GM12878 (cell line): Measurements from ENCODE around the gene SNRK.

Experiments
- ATF7 ChIP-seq: fragments of 450-650 bp; IDR thresholded peaks from 2 replicates; pipeline ENCODE4 v1.6.1; 2016; ENCODE audit warnings: low read depth, mild to moderate bottlenecking
- KDM1A ChIP-seq: fragments of 200-600 bp; sonication (generic); IDR thresholded peaks from 2 replicates; pipeline ENCODE4 v1.6.1; 2016; ENCODE audit warnings: borderline replicate concordance
- MXI1 ChIP-seq: fragments of 150-350 bp; IDR thresholded peaks from 2 replicates; pipeline ENCODE4 v1.6.1; 2011; ENCODE audit warnings: low read depth, mild to moderate bottlenecking, inconsistent platforms, low read length, improper control_type of control experiment
- POLR2A ChIP-seq: IDR thresholded peaks from 2 replicates; pipeline ENCODE4 v1.6.1; 2011; ENCODE audit warnings: low read depth, mild to moderate bottlenecking, low read length
- POLR2AphosphoS5 ChIP-seq: IDR thresholded peaks from 2 replicates; pipeline ENCODE4 v1.6.1; 2011; ENCODE audit warnings: mild to moderate bottlenecking, low read length, inconsistent platforms
- RAD21 ChIP-seq: IDR thresholded peaks from 2 replicates; pipeline ENCODE4 v1.6.1; 2011; ENCODE audit warnings: mild to moderate bottlenecking, low read depth, low read length, moderate library complexity; ENCODE audit not compliant: insufficient read depth
- SIN3A ChIP-seq: IDR thresholded peaks from 2 replicates; pipeline ENCODE4 v1.6.1; 2012; ENCODE audit warnings: low read depth, low read length, improper control_type of control experiment
- SUZ12 ChIP-seq: fragments of 200-600 bp; sonication (generic); IDR thresholded peaks from one replicate; pipeline ENCODE4 v1.6.1; 2018; ENCODE audit warnings: antibody characterized with exemption, mild to moderate bottlenecking; ENCODE audit not compliant: unreplicated experiment
- TBL1XR1 ChIP-seq: IDR thresholded peaks from 2 replicates; pipeline ENCODE4 v1.6.1; 2012; ENCODE audit warnings: low read depth, low read length, improper control_type of control experiment
- TF ChIP-seq, protein P1 (sequence below), 3 experiments: IDR thresholded peaks in 2 of 3; conservative IDR thresholded peaks in 1 of 3; 2 replicates each; pipeline ENCODE4 v1.5.1; 2011; ENCODE audit warnings: low read depth in 3 of 3, low read length in 3 of 3, mild to moderate bottlenecking in 3 of 3, control low read depth in 2 of 3, moderate library complexity in 2 of 3, inconsistent platforms in 1 of 3, mixed read lengths in 1 of 3; ENCODE audit not compliant: control insufficient read depth in 2 of 3, insufficient read depth in 1 of 3; ENCODE audit errors: extremely low read depth in 1 of 3

DNA sequence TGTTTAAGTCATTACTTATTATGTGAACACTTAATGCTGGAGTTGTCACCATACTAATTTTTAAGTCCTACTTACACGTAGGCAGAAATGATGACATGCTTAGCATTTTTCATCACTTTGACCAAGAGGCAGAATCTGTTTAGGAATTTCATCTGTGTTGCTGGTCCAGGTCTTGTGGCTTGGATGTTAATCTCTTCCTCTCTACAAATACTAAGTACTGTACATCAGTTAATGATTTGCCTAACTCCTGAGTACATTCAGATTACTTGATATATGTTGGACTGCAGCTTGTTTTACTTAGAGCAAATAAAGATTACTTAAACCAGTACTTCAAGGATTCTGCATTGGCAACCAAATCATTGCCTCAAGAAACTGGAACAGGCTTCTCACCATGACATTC lies 8.6 kb downstream of the SNRK start:
- TF ChIP-seq TBL1XR1, result no peak
- TF ChIP-seq SUZ12, result no peak
- no peak for TF ChIP-seq POLR2AphosphoS5
- TF ChIP-seq MXI1, result no peak
- no peak for TF ChIP-seq POLR2A
- TF ChIP-seq, protein P1, sequence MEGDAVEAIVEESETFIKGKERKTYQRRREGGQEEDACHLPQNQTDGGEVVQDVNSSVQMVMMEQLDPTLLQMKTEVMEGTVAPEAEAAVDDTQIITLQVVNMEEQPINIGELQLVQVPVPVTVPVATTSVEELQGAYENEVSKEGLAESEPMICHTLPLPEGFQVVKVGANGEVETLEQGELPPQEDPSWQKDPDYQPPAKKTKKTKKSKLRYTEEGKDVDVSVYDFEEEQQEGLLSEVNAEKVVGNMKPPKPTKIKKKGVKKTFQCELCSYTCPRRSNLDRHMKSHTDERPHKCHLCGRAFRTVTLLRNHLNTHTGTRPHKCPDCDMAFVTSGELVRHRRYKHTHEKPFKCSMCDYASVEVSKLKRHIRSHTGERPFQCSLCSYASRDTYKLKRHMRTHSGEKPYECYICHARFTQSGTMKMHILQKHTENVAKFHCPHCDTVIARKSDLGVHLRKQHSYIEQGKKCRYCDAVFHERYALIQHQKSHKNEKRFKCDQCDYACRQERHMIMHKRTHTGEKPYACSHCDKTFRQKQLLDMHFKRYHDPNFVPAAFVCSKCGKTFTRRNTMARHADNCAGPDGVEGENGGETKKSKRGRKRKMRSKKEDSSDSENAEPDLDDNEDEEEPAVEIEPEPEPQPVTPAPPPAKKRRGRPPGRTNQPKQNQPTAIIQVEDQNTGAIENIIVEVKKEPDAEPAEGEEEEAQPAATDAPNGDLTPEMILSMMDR (IDR thresholded peaks at IDR 0.05 in 2 of 3, conservative IDR thresholded peaks at IDR 0.05 in 1 of 3; ENCODE audit: control insufficient read depth in 2 of 3, extremely low read depth in 1 of 3, insufficient read depth in 1 of 3, low read depth in 3 of 3, low read length in 3 of 3), result no peak
- no peak for TF ChIP-seq ATF7
- TF ChIP-seq SIN3A, result no peak
- no peak for TF ChIP-seq KDM1A
- TF ChIP-seq RAD21, result no peak
